Omental fat pad (tissue), 4 donors: Measurements from ENCODE around the gene RABL6. TPM values are rescaled to one million over a fixed set of nuclear protein-coding genes. Genes with fewer than 3 reads are reported as not detected.
"Not testable (repeated sequence)": the region's sequence is repeated elsewhere in the genome, so short reads cannot be mapped to it uniquely, and the experiment has no call there.

Experiments used
- ATAC-seq: fragments of 150-250 bp; one replicate; pipeline ENCODE4 v1.9.1; 2016; ENCODE audit warnings: mild to moderate bottlenecking, moderate library complexity; ENCODE audit not compliant: low FRiP score
- DNase-seq: peaks from one replicate; pipeline ENCODE4 v3.0.0-alpha.2; 2019; ENCODE audit warnings: low spot score
- total RNA-seq, 4 donors: library from RNA; depleted of rRNA; stranded (reverse); fragments of >200 nt; gene quantifications; one replicate each; pipeline ENCODE4 v1.1.0, GENCODE V29; 2016
- TF ChIP-seq, protein P1 (sequence below), 3 donors: fragments of 450-650 bp; IDR thresholded peaks; one replicate each; pipeline ENCODE4 v1.5.1; 2016 to 2017; ENCODE audit warnings: antibody characterized with exemption in 3 of 3, mild to moderate bottlenecking in 3 of 3, moderate library complexity in 2 of 3

RABL6 gene
- total RNA-seq, 4 donors from 2014 or later = 33.7 to 46.9 (median 44.9) TPM

DNA sequence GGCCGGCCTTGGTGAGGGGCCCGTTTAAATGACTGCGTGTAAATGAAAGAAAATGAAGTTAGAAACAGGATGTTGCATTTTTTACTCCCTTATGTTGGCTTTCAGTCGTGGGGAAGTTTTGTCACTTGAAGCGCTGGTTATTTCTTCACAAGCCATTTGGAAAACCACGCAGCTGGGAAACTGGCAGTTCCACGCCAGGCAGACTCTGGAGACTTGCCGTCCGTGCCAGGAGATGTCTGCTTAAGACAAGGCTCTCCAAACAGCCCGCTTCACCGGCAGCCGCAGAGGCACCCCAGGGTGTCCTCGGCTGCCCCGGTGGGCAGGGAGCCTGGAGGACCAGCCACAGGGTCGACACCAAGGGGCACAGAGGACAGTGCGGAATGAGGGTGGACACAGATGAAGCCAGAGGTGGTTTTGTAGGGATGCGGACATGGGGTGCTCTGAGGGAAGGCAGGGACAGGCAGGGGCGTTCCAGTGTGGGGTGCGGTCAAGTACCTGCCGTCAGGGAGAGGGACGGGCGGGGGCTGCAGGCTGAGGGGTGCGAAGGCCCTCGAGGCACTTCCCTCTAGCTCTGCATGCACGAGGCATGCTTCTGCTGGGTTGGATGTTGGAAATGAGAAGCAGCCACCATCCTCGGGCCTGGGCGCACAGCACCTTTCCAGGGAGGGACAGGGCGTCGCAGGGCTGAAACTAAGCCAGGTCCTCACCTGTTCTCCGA lies 23.4 kb downstream of the RABL6 start:
- TF ChIP-seq, protein P1, sequence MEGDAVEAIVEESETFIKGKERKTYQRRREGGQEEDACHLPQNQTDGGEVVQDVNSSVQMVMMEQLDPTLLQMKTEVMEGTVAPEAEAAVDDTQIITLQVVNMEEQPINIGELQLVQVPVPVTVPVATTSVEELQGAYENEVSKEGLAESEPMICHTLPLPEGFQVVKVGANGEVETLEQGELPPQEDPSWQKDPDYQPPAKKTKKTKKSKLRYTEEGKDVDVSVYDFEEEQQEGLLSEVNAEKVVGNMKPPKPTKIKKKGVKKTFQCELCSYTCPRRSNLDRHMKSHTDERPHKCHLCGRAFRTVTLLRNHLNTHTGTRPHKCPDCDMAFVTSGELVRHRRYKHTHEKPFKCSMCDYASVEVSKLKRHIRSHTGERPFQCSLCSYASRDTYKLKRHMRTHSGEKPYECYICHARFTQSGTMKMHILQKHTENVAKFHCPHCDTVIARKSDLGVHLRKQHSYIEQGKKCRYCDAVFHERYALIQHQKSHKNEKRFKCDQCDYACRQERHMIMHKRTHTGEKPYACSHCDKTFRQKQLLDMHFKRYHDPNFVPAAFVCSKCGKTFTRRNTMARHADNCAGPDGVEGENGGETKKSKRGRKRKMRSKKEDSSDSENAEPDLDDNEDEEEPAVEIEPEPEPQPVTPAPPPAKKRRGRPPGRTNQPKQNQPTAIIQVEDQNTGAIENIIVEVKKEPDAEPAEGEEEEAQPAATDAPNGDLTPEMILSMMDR (IDR thresholded peaks at IDR 0.05) = no peak
- no peak for DNase-seq
- no peak for ATAC-seq

DNA sequence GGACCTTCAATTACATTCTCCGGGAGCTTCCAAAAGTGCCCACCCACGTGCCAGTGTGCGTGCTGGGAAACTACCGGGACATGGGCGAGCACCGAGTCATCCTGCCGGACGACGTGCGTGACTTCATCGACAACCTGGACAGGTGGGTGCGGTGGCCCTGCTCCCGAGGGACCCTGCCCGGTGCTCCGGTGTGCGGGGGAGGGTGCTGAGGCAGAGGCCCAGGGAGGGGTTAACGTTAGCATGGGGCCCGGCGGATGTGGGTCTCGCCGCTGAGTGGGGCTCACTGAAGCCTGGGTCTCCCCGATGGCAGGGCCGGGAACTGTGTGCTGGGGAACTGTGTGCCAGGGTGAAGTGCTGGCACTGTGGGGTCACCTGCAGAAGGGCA lies 24.0 kb downstream of the RABL6 start:
- DNase-seq (no peak), ATAC-seq (no peak)
- TF ChIP-seq, protein P1 (IDR thresholded peaks at IDR 0.05) = no peak

DNA sequence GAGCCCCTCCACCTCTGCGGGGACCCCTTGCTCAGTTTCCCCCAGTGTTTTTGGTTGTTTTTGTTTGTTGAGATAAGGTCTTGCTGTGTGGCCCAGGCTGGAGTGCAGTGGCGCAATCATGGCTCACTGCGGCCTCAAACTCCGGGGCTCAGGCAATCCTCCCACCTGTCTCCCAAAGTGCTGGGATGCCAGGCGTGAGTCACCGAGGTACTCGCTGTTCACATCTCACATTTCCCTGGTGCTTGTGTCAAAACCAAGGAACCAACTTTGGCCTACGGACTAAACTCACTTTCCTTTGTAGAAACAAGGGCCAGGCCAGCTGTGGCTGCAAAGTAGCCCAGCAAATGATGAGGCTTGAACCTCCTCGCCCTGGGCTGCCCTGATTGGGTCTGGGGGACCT lies 24.8 kb downstream of the RABL6 start:
- ATAC-seq (no peak), DNase-seq (no peak)
- TF ChIP-seq, protein P1 (IDR thresholded peaks at IDR 0.05) = no peak

DNA sequence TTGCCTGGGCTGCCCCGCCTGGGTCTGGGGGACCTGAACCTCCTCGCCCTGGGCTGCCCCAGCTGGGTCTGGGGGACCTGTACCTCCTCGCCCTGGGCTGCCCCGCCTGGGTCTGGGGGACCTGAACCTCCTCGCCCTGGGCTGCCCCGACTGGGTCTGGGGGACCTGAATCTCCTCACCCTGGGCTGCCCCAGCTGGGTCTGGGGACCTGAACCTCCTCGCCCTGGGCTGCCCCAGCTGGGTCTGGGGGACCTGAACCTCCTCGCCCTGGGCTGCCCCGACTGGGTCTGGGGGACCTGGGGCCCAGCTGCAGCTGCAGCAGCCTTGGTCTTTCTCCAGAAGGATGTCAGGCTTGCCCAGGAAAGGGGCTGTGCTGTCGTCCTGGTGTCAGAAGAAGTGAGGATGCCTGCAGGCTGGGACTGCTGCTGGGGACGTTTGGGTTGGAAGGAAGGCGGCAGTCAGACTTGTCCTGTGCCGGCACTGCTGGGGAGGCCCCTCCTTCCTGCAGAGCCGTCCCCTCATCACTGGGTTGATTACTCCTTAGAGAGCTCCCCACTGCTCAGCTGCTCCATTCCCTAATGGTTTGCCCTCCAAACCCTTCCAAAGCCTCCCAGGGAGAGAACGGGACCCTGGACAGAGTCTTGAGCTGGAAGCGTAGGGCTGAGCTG lies 25.8 kb downstream of the RABL6 start:
- DNase-seq, ATAC-seq: not testable (repeated sequence)

DNA sequence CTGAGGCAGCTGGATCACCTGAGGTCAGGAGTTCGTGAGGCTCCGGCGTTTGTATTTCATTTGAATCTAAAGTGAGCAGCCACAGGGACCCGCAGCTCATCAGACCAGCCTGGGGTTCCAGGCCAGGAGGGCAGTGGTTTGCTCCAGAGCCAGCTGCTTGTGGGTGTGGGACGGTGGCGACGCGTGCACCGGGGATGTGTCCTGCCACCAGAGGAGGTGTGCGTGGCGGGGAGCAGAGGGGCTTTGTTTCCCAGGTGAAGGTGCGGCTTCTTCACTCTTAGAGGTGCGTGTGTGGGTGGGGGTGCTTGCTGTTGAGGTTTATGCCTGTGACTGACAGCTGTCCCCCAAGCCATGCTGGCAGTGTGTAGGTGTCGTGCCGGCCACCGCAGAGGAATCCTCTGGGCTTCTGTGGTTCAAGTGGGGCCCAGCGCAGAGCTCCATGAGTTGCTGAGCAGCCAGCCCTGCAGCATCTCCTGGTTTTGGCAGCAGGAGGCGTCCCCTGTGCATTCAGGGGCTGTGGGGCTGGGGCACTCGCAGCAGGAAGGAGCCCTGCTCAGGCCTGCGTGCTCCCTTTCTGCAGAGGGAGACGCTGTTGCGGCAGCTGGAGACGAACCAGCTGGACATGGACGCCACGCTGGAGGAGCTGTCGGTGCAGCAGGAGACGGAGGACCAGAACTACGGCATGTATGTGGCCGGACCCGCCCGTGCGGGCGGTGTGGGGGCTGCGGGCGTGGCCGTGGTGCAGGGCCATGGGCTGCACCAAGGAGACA lies 27.6 kb downstream of the RABL6 start:
- ATAC-seq = no peak

DNA sequence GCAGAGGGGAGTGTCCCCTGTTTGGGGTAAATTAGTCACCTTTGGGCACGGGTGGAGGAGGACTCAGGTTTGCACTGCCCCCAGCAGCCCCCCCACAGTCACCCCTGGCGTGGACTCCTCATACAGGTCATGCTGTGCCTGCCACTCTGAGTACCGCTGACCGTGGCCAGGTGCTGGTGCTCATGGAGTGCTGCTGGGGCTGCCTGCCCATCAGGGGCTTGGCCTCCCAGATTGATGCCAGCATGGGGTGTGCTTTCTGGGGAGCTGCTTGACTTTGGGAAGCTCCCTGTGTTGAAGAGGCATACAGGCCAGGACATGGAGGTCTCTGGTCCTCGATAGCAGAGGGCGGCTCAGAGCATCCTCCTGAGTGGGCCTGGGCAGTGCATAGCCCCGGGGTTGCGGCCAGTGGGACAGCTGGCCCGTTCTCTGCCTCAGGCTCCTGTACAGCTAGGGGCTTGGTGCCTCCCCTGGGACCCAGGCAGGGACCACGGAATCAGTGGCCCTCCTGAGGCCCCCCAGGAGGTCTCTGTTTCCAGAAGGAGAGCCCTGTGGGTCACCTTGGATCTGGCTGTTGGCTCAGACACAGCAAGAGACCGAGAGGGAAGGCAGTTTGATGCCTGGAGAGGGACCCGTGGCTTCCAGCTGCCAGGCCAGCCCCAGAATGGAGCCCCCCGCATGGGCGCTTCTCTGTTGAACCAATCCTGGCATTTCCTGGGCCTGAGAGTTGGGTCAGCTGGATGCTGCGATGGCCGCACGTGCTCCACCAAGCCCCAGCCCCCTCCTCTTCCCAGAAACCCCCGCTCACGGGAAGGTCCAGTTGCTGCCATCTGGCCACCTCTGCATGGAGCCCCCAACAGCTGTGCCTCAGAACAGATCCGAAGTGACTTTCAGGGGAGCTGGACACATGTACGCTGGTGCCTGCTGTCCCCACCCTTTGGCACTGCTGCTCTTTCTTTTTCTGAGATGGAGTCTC lies 28.5 kb downstream of the RABL6 start:
- DNase-seq = no peak
- TF ChIP-seq, protein P1 (IDR thresholded peaks at IDR 0.05) = no peak
- ATAC-seq = no peak

More for the DNA sequence above, 27.6 kb downstream of the RABL6 start:
- TF ChIP-seq, protein P1 (IDR thresholded peaks at IDR 0.05) = no peak
- no peak for DNase-seq
